Esophagus muscularis mucosa (tissue), 3 donors: ENCODE data around the gene NUP93.

Source experiments
- CTCF ChIP-seq, 3 experiments: fragments of 200-600 bp in 2 of 3; fragments of 450-650 bp in 1 of 3; sonication (generic) in 2 of 3; IDR thresholded peaks; one replicate each; pipeline ENCODE4 v1.5.1; 2017 to 2019; ENCODE audit warnings: antibody characterized with exemption in 3 of 3, mild to moderate bottlenecking in 2 of 3, moderate library complexity in 1 of 3
- POLR2A ChIP-seq: fragments of 450-650 bp; IDR thresholded peaks from one replicate; pipeline ENCODE4 v1.6.1; 2017; ENCODE audit warnings: antibody characterized with exemption, moderate library complexity, mild to moderate bottlenecking, low read depth
- POLR2AphosphoS5 ChIP-seq, 2 donors: sonication (generic); formaldehyde crosslinking; IDR thresholded peaks; one replicate each; pipeline ENCODE4 v1.6.1; 2017; ENCODE audit warnings: antibody characterized with exemption in 2 of 2

GRCh38 chr16:56797861-56798260 lies 67.9 kb downstream of the NUP93 start:
- TF ChIP-seq CTCF (IDR thresholded peaks at IDR 0.05) (no peak), POLR2A (no peak), POLR2AphosphoS5 (IDR thresholded peaks at IDR 0.05) (no peak)
